ENCODE results near the gene HMCES.
A peak's percentile ranks its signal among the peaks of the same experiment; 100 is the strongest.
"Not testable (repeated sequence)": the region's sequence is repeated elsewhere in the genome, so short reads cannot be mapped to it uniquely, and the experiment has no call there.

HMCES gene

DNA sequence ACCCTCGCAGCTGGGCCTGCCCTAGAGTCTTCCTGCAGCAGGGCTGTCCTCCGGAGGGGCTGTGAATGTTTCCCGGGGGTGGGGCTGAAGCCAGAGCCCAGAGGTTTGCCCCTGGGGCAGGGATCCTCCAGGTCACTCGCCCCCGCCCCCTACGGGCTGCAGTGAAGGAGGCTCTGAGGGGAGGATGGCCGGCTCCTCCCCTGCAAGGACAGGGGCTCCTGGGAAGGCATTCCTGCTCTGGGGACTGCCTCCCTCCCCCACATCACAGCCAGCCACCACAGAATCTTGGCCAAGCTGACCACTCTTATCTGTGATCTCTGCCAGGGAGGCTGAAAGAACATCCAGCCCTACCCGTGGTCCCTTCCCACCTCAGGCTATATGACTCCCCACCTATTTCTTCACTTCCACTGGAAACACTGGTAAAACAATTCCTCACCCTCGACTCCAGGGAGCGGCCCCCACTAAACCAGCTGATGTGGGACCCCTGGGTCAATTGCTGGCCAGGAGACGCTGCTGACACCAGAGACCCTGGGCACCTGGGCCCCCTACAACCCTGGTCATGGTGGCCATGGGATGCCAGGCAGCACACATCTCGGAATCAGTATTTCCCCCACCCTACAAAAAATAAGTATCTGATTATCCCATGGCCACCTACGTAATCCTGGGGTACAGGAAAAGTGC lies 66.0 kb downstream of the HMCES start:
- H3K9ac ChIP-seq (ENCODE audit: low read length): no peak overlapping the region
- no peaks in the 10 kb centered on the region for H3K9me3 ChIP-seq (ENCODE audit: control insufficient read depth, low read depth, low read length)
- H3K4me3 ChIP-seq (ENCODE audit: low read length): peak overlapping the region; percentile 56
- H3K27ac ChIP-seq (ENCODE audit: low read length): no peak overlapping the region
- H3K27me3 ChIP-seq (ENCODE audit: control insufficient read depth, insufficient read depth, low read length): peaks cover 12% of the 10 kb centered on the region
- no peaks in the 10 kb centered on the region for H3K36me3 ChIP-seq (ENCODE audit: control insufficient read depth, low read depth, low read length)
- H3K4me1 ChIP-seq (ENCODE audit: control insufficient read depth, low read depth, low read length): peaks cover 4% of the 10 kb centered on the region

DNA sequence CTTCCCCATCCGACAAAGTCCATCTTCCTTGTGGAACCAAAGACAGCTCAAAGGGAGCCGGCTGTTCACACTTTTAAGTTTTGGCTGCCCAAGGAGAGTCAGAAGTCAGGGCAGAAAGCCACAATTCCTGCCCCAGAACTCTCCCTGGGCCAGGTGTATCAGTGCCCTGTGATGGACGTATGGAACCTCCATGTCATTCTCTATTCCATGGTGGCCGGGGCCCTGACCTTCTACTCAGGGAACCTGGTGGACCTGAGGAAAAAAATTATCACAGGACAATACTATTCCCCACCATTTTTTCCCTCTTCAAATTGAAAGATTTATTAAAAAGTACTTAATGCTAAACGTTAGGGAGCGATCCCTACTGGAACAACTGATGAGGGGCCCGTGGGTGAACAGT lies 66.6 kb downstream of the HMCES start:
- Histone ChIP-seq H3K27me3 (ENCODE audit: control insufficient read depth, insufficient read depth, low read length) (peaks cover 12% of the 10 kb centered on the region), H3K27ac (ENCODE audit: low read length) (no peak overlapping the region), H3K9ac (ENCODE audit: low read length) (no peak overlapping the region), H3K4me3 (ENCODE audit: low read length) (no peak overlapping the region), H3K9me3 (ENCODE audit: control insufficient read depth, low read depth, low read length) (no peaks in the 10 kb centered on the region), H3K36me3 (ENCODE audit: control insufficient read depth, low read depth, low read length) (no peaks in the 10 kb centered on the region), H3K4me1 (ENCODE audit: control insufficient read depth, low read depth, low read length) (peaks cover 4% of the 10 kb centered on the region)

DNA sequence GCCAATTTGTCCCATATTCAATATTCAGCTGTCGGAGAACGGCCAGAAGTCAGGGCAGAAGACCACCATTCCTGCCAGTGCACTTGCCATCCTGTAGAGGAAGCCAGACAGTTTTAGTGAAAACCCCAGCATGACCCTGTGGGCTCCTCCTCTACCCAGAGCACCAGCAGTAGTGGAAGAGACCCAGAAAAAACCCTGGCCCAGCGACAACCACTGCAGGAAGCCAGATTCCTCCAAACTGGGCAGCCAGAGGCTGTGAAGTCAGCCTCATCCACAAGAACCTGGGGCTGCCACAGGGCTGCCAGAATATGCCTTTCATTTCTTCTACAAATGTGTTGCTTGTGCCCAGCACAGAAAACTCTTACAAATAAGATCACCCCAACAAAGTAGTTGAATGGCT lies 67.3 kb downstream of the HMCES start:
- Histone ChIP-seq H3K27me3 (ENCODE audit: control insufficient read depth, insufficient read depth, low read length) (peaks cover 12% of the 10 kb centered on the region), H3K9ac (ENCODE audit: low read length) (no peak overlapping the region), H3K9me3 (ENCODE audit: control insufficient read depth, low read depth, low read length) (no peaks in the 10 kb centered on the region), H3K4me3 (ENCODE audit: low read length) (no peak overlapping the region), H3K36me3 (ENCODE audit: control insufficient read depth, low read depth, low read length) (no peaks in the 10 kb centered on the region), H3K27ac (ENCODE audit: low read length) (no peak overlapping the region), H3K4me1 (ENCODE audit: control insufficient read depth, low read depth, low read length) (peaks cover 4% of the 10 kb centered on the region)

- Histone ChIP-seq H3K36me3 (ENCODE audit: control insufficient read depth, low read depth, low read length) (no peaks in the 10 kb centered on the region), H3K4me3 (ENCODE audit: low read length) (no peak overlapping the region), H3K9ac (ENCODE audit: low read length) (no peak overlapping the region), H3K4me1 (ENCODE audit: control insufficient read depth, low read depth, low read length) (peaks cover 8% of the 10 kb centered on the region), H3K9me3 (ENCODE audit: control insufficient read depth, low read depth, low read length) (no peaks in the 10 kb centered on the region), H3K27me3 (ENCODE audit: control insufficient read depth, insufficient read depth, low read length) (peaks cover 12% of the 10 kb centered on the region), H3K27ac (ENCODE audit: low read length) (no peak overlapping the region)
Measured at GRCh38 chr3:129346695-129347457, 68.2 kb downstream of the HMCES start.

GRCh38 chr3:129347458-129347845 lies 68.8 kb downstream of the HMCES start:
- Histone ChIP-seq H3K9ac (ENCODE audit: low read length) (no peak overlapping the region), H3K27ac (ENCODE audit: low read length) (no peak overlapping the region), H3K36me3 (ENCODE audit: control insufficient read depth, low read depth, low read length) (no peaks in the 10 kb centered on the region), H3K4me1 (ENCODE audit: control insufficient read depth, low read depth, low read length) (peaks cover 10% of the 10 kb centered on the region), H3K9me3 (ENCODE audit: control insufficient read depth, low read depth, low read length) (no peaks in the 10 kb centered on the region), H3K4me3 (ENCODE audit: low read length) (no peak overlapping the region), H3K27me3 (ENCODE audit: control insufficient read depth, insufficient read depth, low read length) (peaks cover 12% of the 10 kb centered on the region)

- H3K4me1 ChIP-seq (ENCODE audit: control insufficient read depth, low read depth, low read length): peaks cover 6% of the 10 kb centered on the region
- H3K36me3 ChIP-seq (ENCODE audit: control insufficient read depth, low read depth, low read length): no peaks in the 10 kb centered on the region
- H3K9ac ChIP-seq (ENCODE audit: low read length): no peak overlapping the region
- peaks cover 4% of the 10 kb centered on the region for H3K27me3 ChIP-seq (ENCODE audit: control insufficient read depth, insufficient read depth, low read length)
- H3K4me3 ChIP-seq (ENCODE audit: low read length): no peak overlapping the region
- no peak overlapping the region for H3K27ac ChIP-seq (ENCODE audit: low read length)
- no peaks in the 10 kb centered on the region for H3K9me3 ChIP-seq (ENCODE audit: control insufficient read depth, low read depth, low read length)
Measured at GRCh38 chr3:129348734-129349133, 70.1 kb downstream of the HMCES start.

GRCh38 chr3:129349169-129349568 lies 70.5 kb downstream of the HMCES start:
- H3K9me3 ChIP-seq (ENCODE audit: control insufficient read depth, low read depth, low read length); H3K9ac ChIP-seq (ENCODE audit: low read length); H3K36me3 ChIP-seq (ENCODE audit: control insufficient read depth, low read depth, low read length); H3K27me3 ChIP-seq (ENCODE audit: control insufficient read depth, insufficient read depth, low read length); H3K4me3 ChIP-seq (ENCODE audit: low read length); H3K27ac ChIP-seq (ENCODE audit: low read length); H3K4me1 ChIP-seq (ENCODE audit: control insufficient read depth, low read depth, low read length): not testable (repeated sequence)

DNA sequence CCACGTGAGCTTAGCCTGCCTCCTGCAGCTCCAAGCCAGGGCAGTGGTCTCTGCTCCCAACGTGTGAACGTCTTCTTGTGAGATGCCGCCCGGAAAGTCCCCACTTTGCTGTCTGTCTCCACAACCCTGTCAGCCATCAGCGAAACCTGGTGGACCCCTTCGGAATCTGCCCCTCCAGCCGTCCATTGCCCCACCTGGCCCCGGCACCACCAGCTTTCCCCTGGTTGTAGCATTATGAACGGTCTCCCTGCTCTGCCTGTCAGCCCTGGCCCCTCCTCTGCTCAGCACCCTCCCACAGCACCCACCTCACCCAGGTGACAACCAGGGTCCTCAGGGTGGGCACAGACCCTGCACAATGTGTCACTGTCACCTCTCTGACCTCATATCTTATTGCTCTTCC lies 71.1 kb downstream of the HMCES start:
- peaks cover 3% of the 10 kb centered on the region for H3K27me3 ChIP-seq (ENCODE audit: control insufficient read depth, insufficient read depth, low read length)
- H3K9me3 ChIP-seq (ENCODE audit: control insufficient read depth, low read depth, low read length): no peaks in the 10 kb centered on the region
- no peak overlapping the region for H3K4me3 ChIP-seq (ENCODE audit: low read length)
- no peak overlapping the region for H3K27ac ChIP-seq (ENCODE audit: low read length)
- no peaks in the 10 kb centered on the region for H3K36me3 ChIP-seq (ENCODE audit: control insufficient read depth, low read depth, low read length)
- no peak overlapping the region for H3K9ac ChIP-seq (ENCODE audit: low read length)
- H3K4me1 ChIP-seq (ENCODE audit: control insufficient read depth, low read depth, low read length): peaks cover 5% of the 10 kb centered on the region

GRCh38 chr3:129352045-129352444 lies 73.4 kb downstream of the HMCES start:
- no peak overlapping the region for H3K9ac ChIP-seq (ENCODE audit: low read length)
- H3K4me3 ChIP-seq (ENCODE audit: low read length): no peak overlapping the region
- no peak overlapping the region for H3K27ac ChIP-seq (ENCODE audit: low read length)
- peaks cover 5% of the 10 kb centered on the region for H3K4me1 ChIP-seq (ENCODE audit: control insufficient read depth, low read depth, low read length)
- H3K27me3 ChIP-seq (ENCODE audit: control insufficient read depth, insufficient read depth, low read length): no peaks in the 10 kb centered on the region
- no peaks in the 10 kb centered on the region for H3K9me3 ChIP-seq (ENCODE audit: control insufficient read depth, low read depth, low read length)
- no peaks in the 10 kb centered on the region for H3K36me3 ChIP-seq (ENCODE audit: control insufficient read depth, low read depth, low read length)

DNA sequence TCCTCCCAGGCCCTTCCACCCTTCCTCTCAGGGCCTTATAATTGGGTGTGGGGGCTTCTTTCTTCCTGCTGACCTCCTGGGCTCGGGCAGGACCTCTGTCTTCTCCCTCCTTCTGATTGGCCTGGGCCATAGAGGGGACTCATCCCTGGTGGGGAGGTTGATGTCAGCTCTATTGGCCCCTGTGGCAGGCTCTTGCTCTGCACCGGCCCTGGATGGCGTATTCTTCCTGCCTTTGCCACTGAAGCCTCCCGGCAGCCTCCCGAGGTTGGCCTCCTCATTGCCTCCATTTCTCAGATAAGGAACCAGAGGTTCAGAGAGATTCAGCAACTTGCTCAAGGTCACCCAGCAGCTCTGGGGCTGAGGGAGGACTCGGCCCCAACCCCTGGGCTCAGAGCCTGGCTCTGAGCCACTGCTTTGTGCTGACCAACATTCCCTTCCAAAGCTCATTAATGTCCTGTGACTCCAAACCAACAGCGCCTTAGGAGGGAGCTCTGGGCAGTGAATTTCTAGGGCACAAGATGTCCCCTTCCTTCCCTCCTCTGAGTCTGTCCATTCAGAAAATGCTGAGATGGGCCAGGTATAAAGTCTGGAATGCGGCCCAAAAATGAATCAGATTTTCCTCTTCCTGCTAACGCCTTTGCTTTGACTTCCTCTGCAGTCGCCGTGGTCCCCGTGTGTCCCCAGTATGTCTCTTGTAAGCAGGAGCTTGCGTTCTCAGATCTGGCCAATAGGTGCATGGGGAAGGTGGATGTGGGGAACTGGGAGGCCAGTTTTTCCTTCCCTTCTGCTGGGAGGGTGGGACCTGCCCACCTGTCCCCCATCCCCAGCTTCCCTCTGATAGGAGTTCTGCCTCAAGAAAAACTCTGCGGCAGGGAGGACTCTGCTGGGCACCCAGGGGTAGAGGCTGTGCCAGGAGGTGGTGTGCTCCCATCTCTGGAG lies 74.2 kb downstream of the HMCES start:
- Histone ChIP-seq H3K9ac (ENCODE audit: low read length) (no peak overlapping the region), H3K27ac (ENCODE audit: low read length) (no peak overlapping the region), H3K9me3 (ENCODE audit: control insufficient read depth, low read depth, low read length) (no peaks in the 10 kb centered on the region), H3K4me1 (ENCODE audit: control insufficient read depth, low read depth, low read length) (peaks cover 5% of the 10 kb centered on the region), H3K36me3 (ENCODE audit: control insufficient read depth, low read depth, low read length) (no peaks in the 10 kb centered on the region), H3K4me3 (ENCODE audit: low read length) (no peak overlapping the region), H3K27me3 (ENCODE audit: control insufficient read depth, insufficient read depth, low read length) (no peaks in the 10 kb centered on the region)

GRCh38 chr3:129353589-129353941 lies 74.9 kb downstream of the HMCES start:
- Histone ChIP-seq H3K4me3 (ENCODE audit: low read length) (no peak overlapping the region), H3K27me3 (ENCODE audit: control insufficient read depth, insufficient read depth, low read length) (no peaks in the 10 kb centered on the region), H3K36me3 (ENCODE audit: control insufficient read depth, low read depth, low read length) (no peaks in the 10 kb centered on the region), H3K27ac (ENCODE audit: low read length) (no peak overlapping the region), H3K9me3 (ENCODE audit: control insufficient read depth, low read depth, low read length) (no peaks in the 10 kb centered on the region), H3K4me1 (ENCODE audit: control insufficient read depth, low read depth, low read length) (peaks cover 5% of the 10 kb centered on the region), H3K9ac (ENCODE audit: low read length) (no peak overlapping the region)
